GM19025 (cell line): ENCODE measurements around the gene POU2F3.
"Not testable (repeated sequence)": the region's sequence is repeated elsewhere in the genome, so short reads cannot be mapped to it uniquely, and the experiment has no call there.

Experiments
- ATAC-seq: cut with Tn5 transposase; IDR thresholded peaks from one replicate; pipeline ENCODE4 v1.9.1; 2021; ENCODE audit warnings: mild to moderate bottlenecking, low read depth, moderate library complexity; ENCODE audit not compliant: unreplicated experiment

POU2F3 gene

GRCh38 chr11:120244476-120245365 lies 4.8 kb downstream of the POU2F3 start:
- no peak for ATAC-seq

- ATAC-seq, result no peak
Observed at GRCh38 chr11:120245434-120245833, 5.5 kb downstream of the POU2F3 start.

GRCh38 chr11:120248551-120249278 lies 8.8 kb downstream of the POU2F3 start:
- peak; percentile 57 for ATAC-seq

- no peak for ATAC-seq
Observed at GRCh38 chr11:120249279-120250262, 9.6 kb downstream of the POU2F3 start.

- not testable (repeated sequence) for ATAC-seq
Observed at GRCh38 chr11:120253377-120253776, 13.4 kb downstream of the POU2F3 start.

GRCh38 chr11:120254788-120255518 lies 15.0 kb downstream of the POU2F3 start:
- no peak for ATAC-seq

GRCh38 chr11:120255519-120255866 lies 15.6 kb downstream of the POU2F3 start:
- no peak for ATAC-seq

- ATAC-seq, result no peak
Observed at GRCh38 chr11:120256178-120256577, 16.2 kb downstream of the POU2F3 start.

GRCh38 chr11:120256779-120257178 lies 16.8 kb downstream of the POU2F3 start:
- no peak for ATAC-seq

GRCh38 chr11:120257346-120257745 lies 17.4 kb downstream of the POU2F3 start:
- ATAC-seq, result no peak

GRCh38 chr11:120258661-120259060 lies 18.7 kb downstream of the POU2F3 start:
- no peak for ATAC-seq

GRCh38 chr11:120259241-120259640 lies 19.3 kb downstream of the POU2F3 start:
- ATAC-seq, result no peak

GRCh38 chr11:120259988-120260565 lies 20.1 kb downstream of the POU2F3 start:
- ATAC-seq, result no peak

- ATAC-seq, result no peak
Observed at GRCh38 chr11:120260616-120261015, 20.7 kb downstream of the POU2F3 start.

GRCh38 chr11:120261321-120261720 lies 21.4 kb downstream of the POU2F3 start:
- no peak for ATAC-seq

GRCh38 chr11:120261931-120262330 lies 22.0 kb downstream of the POU2F3 start:
- no peak for ATAC-seq

GRCh38 chr11:120267319-120267718 lies 27.4 kb downstream of the POU2F3 start:
- no peak for ATAC-seq

- ATAC-seq, result no peak
Observed at GRCh38 chr11:120268686-120269085, 28.7 kb downstream of the POU2F3 start.

- ATAC-seq, result no peak
Observed at GRCh38 chr11:120270386-120270785, 30.4 kb downstream of the POU2F3 start.

- ATAC-seq, result no peak
Observed at GRCh38 chr11:120271672-120272071, 31.7 kb downstream of the POU2F3 start.
